ENCODE measurements around the gene TMEM212.
"Not testable (repeated sequence)": the region's sequence is repeated elsewhere in the genome, so short reads cannot be mapped to it uniquely, and the experiment has no call there.

Gene TMEM212

GRCh38 chr3:171813278-171813896 lies 29.8 kb upstream of the TMEM212 start:
- DNase-seq, result no peak

- DNase-seq, result no peak
Observed at GRCh38 chr3:171813897-171814460, 29.2 kb upstream of the TMEM212 start.

- DNase-seq, result not testable (repeated sequence)
Observed at GRCh38 chr3:171814662-171815061, 28.5 kb upstream of the TMEM212 start.

DNA sequence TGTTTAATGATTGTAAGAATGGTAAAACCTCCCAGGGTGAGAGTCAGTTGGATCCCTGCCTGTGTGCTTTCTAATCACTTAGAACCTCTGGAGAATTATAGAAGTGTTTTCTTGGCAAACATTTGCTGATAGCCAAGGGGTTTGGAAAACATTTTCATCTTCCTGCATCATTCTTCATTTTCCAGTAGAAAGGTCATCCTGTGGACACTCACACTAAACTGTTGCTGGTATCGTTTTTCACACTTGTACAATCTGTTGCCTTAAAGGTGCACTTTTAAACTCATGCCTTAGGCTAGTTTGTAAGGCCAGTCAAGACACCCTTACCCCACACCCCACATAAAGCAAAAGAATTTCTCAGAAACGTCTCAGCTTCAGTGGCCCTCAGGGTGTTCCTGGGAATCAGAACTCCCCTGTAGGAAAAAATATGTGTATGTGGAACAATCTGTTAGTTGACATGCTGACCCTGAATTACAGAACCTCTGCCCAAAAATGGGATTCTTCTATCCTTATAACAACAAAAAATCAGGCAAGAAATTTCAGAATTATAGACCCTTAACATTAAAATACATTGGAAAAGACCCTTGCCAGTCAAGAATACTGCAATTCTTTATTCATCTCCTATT lies 27.1 kb upstream of the TMEM212 start:
- DNase-seq, result no peak

DNA sequence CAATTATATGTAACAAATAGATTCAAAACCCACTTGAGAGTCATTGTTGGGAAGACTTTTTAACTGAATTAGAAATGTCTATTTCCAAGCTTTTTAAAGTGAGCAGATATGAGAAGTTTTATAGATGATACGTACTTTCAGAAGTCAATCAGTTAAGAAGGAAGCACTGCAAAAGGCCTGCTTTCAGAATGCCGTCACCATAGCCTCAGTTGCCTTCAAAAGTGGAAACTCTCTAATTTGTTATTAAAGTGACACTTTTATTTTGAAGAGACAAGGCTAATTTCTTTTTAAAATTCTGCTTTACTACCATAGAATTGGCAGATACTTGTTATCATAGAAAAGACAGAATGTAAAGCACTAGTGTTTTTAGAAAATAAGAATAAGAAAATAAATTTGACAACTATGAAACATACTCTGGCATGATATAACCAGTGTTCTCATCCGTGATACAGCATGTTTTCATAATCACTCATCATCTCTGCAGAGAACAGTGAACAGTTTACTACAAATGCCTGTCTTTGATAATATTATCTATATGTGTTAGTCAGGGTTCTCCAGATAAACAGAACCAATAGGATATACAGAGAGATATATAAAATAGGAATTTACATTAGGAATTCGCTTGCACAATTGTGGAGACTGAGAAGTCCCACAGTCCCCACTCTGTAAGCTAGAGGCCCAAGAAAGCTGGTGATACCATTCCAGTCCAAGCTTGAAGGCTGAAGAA lies 25.9 kb upstream of the TMEM212 start:
- DNase-seq, result no peak

DNA sequence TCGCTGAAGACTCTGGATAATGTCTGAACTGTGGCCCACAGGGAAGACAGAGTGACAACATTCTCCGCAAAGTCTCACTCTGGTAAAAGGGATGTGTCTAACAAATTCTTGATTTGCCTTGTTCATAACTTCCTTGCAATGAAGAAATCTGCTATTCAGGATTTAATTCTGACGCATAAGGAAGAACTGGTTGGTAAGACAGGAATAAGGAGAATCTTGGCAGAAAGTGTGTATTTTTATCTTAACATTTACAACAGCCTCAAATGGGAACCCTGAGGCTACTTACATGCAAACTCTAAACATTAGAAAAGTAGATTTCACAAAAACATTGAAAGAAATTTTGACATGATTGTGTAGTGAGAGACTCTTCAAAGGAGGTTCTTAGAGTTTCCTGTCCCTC lies 22.1 kb upstream of the TMEM212 start:
- no peak for DNase-seq

DNA sequence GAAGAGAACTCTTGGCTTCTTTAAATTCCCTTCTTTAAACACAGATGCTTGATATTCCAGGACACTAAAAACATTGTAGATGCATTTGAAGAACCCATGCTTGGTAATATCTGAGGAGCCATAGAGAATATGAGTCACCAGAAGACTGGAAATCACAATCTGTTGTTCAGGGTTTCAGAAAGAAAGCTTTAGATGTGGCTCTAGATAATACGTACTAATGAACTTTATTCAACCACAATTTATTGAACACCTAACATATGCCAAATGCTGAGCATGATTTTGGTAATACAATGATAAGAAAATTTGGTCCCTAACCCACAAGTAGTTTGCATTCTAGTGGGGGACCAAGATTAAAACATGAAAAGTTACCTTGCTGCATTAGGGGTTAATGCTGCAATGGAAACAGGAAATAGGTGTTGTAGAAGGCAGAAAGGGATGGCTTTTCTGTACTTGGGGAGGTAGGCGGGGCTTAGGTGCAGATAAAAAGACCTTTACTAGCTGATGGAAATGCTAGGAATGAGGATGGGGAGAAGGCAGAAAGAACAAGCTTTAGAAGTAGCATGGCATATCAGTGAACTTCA lies 21.3 kb upstream of the TMEM212 start:
- DNase-seq, result no peak

DNA sequence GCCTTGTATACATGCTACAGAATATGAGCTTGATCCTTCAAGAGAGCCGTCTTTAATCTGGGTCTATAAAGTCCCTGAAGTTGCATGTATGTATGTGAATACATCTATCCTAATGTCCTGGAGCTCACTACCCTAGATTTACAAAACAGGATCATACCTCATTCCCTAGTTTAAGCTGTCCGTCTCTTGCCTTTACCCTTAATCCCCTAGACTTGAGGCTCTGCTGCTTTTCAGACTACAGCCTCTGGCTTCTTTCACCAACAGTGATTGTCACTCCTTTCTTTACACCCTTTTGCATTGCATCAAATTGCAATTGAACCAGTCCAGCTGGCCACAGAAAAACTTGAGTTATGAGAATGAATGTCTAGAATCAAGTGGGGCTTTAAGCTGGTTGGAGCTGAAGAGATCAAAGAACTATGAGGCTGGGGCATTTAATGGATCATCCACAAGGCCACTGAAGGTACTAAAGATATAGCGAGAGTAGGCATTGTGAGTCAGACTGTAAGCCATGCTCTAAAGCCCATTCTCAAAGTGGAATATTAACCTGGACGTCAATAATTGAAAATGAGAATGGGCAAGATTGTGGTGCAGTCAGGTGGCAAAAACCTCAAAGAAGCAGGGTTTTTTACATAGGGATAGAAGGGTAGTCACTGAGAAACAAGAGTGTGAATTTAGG lies 20.6 kb upstream of the TMEM212 start:
- DNase-seq, result no peak

DNA sequence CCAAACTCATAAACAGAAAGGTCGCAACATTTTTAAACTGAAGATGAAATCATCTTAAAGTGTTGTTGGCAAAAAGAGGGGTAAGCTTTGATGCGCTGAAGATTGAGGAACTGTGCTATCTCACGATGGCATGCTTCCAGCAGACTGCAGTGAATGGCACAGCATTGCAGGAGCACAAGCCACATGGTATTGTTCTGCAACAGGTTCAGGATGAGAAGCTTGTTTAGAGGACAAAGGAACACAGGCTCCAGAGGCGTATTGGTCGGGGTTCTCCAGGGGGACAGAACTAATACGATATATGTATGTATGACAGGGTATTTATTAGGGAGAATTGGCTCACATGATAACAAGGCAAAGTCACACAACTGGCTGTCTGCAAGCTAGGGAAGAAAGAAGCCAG lies 19.0 kb upstream of the TMEM212 start:
- DNase-seq, result no peak

DNA sequence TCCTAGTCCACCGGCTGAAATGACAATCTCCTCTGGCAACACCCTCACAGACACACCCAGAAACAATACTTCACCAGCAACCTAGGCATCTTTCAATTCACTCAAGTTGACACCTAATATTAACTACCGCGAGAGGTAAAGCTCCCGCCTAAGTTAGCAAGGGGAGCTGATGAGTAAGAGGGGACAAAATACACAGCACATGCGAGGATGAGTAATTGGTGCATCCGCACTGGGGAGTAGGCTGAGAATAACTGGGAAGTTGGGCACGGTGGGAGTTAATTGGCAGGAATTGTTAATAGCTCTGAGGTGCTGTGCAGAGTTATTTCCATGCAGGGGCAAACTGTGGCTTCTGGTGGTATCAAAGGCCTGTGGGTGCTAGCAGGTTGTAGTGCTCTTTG lies 18.3 kb upstream of the TMEM212 start:
- no peak for DNase-seq

- DNase-seq, result no peak
Observed at GRCh38 chr3:171825222-171825828, 17.8 kb upstream of the TMEM212 start.

GRCh38 chr3:171827385-171827784 lies 15.8 kb upstream of the TMEM212 start:
- no peak for DNase-seq

DNA sequence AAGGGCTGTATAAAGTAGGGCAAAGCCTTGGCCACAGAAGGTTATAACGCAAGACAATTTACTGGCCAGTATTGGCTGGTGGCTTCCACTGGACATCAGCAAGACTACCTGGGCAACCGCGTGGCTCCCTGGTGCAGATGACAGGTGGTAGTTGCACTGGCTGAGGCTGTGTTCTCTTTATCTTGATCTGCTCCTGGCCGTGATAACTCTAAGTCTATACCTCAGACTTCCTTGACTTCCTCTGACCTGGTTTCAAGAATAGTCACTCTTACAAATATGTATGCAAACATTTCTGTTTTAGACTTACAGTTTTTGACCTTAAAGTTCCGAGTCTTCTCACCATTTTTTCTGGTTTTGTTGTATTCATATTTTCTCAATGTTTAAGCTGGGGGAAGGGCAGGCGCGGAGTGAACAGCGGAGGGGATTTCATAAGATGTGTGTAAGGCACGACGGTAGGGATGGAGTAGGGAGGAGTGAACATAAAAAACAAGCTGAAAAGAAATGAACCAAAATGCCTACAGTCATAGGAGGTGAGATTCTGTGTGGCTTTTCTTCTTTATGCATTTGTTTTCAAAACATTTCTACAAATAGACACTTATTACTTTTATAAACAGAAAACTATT lies 15.2 kb upstream of the TMEM212 start:
- DNase-seq, result no peak

DNA sequence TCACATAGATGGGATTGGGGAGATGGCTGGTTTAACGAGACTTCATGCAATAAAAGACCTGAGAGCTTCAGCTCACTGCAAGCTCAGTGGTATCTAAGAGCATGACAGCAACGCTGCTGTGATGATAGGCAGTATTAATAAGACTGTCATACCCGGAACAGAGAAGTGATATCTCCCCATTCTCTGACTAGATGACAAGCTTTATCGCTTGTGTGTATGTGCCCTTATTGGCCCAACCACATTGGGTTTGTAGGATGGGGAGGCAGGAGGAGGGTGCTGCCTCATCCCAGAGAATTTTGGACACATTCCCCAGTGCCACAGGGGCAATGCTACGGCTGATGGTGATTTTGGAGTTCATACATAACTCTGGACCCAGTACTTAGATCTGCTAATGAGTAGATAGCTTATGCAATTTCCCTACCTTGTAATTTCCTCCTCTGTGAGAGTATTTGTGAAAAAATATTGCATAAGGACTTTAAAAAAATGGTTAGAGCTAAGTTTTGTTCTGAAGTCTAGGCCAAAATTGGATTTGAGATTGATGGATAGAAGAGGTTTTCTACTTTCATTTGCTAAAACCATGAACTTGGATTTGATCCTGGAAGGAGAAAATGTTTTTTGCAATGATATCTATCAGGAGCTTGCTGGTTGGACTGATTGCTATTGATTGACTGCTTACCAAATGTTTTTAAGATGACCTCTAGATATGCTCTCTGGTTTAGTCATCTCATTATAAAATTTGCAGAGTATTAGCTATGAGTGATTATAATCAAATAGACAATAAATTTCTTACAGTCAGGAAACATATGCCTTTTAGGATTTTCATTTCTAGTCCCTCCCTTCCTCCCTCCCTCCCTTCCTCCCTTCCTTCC lies 14.0 kb upstream of the TMEM212 start:
- no peak for DNase-seq

DNA sequence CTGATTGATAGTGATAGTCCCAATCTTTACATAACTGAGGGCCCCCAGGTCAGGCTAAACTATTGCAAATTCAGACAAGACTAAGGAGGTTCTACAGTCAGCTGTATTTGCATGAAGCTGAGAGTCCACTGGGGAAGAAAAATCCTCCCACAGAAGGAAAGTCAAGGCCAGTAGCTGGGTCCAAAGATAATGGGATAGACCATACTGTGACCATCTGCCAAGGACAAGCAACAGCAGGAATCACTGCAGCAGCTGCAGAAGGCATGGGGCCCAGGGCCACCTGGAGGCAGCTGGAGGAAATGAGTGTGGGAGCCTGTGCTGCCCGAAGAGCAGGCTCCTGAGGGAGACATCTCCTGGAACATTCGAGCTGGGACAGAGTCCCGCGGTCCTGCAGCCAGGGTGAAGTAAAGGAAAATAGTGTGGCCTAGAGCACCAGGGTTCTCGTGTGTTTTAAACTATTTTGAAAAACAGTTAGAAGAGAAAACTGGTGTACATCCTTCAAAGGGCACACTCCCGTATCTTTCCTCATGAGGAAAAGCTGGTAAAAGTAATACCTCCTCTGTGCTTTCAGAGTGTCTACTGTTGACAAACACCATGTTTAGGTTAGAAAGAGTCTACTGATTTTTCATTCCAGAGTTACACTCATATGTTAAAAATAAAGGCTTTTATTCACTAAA lies 13.2 kb upstream of the TMEM212 start:
- DNase-seq, result no peak

- DNase-seq, result no peak
Observed at GRCh38 chr3:171830518-171830875, 12.7 kb upstream of the TMEM212 start.

DNA sequence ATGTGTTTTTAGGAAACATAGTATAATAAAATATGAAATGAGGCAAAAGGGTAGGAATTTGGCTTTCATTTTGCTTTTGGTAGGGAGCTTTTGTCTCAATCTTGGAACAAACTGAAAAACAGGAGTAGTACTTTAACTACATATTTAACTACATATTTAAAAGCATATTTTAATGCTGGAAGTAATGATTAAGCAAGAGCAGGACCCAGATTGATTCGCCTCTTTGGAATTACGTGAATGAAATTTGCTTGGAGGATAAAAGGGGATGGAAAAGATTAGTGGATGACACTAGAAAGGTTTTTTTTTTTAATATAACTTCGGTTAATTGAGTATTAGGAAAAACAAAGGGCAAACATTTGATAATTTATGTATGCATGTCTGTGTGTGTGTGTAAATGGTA lies 11.2 kb upstream of the TMEM212 start:
- no peak for DNase-seq

GRCh38 chr3:171832989-171833388 lies 10.2 kb upstream of the TMEM212 start:
- DNase-seq, result no peak

DNA sequence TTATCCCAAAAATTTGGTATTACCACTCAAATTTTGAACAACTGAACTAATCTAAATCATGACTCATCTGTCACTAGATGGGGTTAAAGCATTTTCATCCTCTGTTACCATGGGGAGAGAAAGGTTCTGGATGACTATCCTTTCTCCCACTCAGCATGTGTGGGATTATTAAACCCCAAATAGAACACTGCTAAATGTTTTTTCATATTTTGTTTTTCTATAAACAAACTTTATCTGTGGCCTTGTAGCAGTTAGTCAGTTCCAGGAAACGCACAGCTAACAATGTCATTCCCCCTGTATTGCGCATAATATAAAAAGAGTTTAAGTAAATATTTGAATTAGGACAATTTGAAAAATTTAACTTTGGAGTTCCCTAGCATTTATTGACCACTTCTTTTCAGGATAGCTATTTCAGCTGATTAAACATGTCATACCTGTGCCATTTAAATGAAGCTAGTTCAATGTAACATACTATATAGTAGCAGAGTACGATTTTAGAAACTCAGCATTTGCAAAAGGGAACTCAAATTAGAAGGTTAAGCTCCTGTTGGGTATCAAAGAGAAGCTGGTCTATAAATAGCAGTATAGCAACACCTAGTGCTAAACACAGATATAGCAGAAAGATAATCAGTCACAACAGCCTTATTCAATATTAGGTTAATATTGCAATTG lies 9.2 kb upstream of the TMEM212 start:
- no peak for DNase-seq

- DNase-seq, result no peak
Observed at GRCh38 chr3:171834461-171834801, 8.7 kb upstream of the TMEM212 start.

All from cortex of kidney (tissue), 1 donor.